DOHH2 (cell line): ENCODE data around the gene C13orf46.

Experiments
- H3F3A ChIP-seq: fragments of 200-600 bp; sonication (generic), shearing (Covaris generic); 2 replicates; pipeline ENCODE4 v1.6.0; 2016; ENCODE audit warnings: antibody characterized with exemption, mild to moderate bottlenecking; ENCODE audit not compliant: control insufficient read depth, insufficient read depth
- H3K27ac ChIP-seq: fragments of 200-600 bp; sonication (generic); 2 replicates; pipeline ENCODE4 v1.5.1; 2014; ENCODE audit warnings: low read depth, mild to moderate bottlenecking, low read length, moderate library complexity
- H3K27me3 ChIP-seq: fragments of 200-600 bp; sonication (generic); 2 replicates; pipeline ENCODE4 v1.6.1; 2014; ENCODE audit warnings: mild to moderate bottlenecking, low read length, mixed read lengths; ENCODE audit not compliant: control insufficient read depth
- H3K36me3 ChIP-seq: fragments of 200-600 bp; sonication (generic); 2 replicates; pipeline ENCODE4 v1.6.1; 2014; ENCODE audit warnings: mild to moderate bottlenecking, low read length, moderate library complexity, mixed read lengths; ENCODE audit not compliant: control insufficient read depth
- H3K4me1 ChIP-seq: fragments of 200-600 bp; sonication (generic); 2 replicates; pipeline ENCODE4 v1.6.1; 2014; ENCODE audit warnings: mild to moderate bottlenecking, low read length, mixed read lengths; ENCODE audit not compliant: control insufficient read depth
- H3K4me2 ChIP-seq: fragments of 200-600 bp; sonication (generic); 2 replicates; pipeline ENCODE4 v1.6.0; 2014; ENCODE audit warnings: mild to moderate bottlenecking, low read length, moderate library complexity
- H3K4me3 ChIP-seq: fragments of 200-600 bp; sonication (generic); 2 replicates; pipeline ENCODE4 v1.5.1; 2014; ENCODE audit warnings: mild to moderate bottlenecking, low read length, mixed read lengths
- H3K79me2 ChIP-seq: fragments of 200-600 bp; sonication (generic); 2 replicates; pipeline ENCODE4 v1.6.1; 2014; ENCODE audit warnings: mild to moderate bottlenecking, low read length, mixed read lengths; ENCODE audit not compliant: control insufficient read depth
- H3K9me2 ChIP-seq: fragments of 200-600 bp; sonication (generic); replicated peaks from 2 replicates; pipeline ENCODE4 v1.6.1; 2014; ENCODE audit warnings: mild to moderate bottlenecking, low read length, mixed read lengths; ENCODE audit not compliant: control insufficient read depth
- H3K9me3 ChIP-seq: fragments of 200-600 bp; sonication (generic); 2 replicates; pipeline ENCODE4 v1.6.1; 2014; ENCODE audit warnings: antibody characterized with exemption, low read length, mixed read lengths; ENCODE audit not compliant: control insufficient read depth, insufficient read depth
- H4K20me1 ChIP-seq: fragments of 200-600 bp; sonication (generic); 2 replicates; pipeline ENCODE4 v1.6.0; 2014; ENCODE audit warnings: low read depth, mild to moderate bottlenecking, antibody characterized with exemption, low read length, moderate library complexity; ENCODE audit not compliant: control insufficient read depth, insufficient read depth
- EZH2phosphoT487 ChIP-seq: fragments of 200-600 bp; sonication (generic); IDR thresholded peaks from 2 replicates; pipeline ENCODE4 v1.6.1; 2017; ENCODE audit warnings: borderline replicate concordance, mild to moderate bottlenecking, antibody characterized with exemption, low read length, moderate library complexity, mixed read lengths
- TF ChIP-seq, protein P1 (sequence below): fragments of 200-600 bp; sonication (generic); IDR thresholded peaks from one replicate; pipeline ENCODE4 v1.5.1; 2014; ENCODE audit warnings: antibody characterized with exemption, mild to moderate bottlenecking, low read depth, low read length; ENCODE audit not compliant: poor library complexity, severe bottlenecking

Gene C13orf46

DNA sequence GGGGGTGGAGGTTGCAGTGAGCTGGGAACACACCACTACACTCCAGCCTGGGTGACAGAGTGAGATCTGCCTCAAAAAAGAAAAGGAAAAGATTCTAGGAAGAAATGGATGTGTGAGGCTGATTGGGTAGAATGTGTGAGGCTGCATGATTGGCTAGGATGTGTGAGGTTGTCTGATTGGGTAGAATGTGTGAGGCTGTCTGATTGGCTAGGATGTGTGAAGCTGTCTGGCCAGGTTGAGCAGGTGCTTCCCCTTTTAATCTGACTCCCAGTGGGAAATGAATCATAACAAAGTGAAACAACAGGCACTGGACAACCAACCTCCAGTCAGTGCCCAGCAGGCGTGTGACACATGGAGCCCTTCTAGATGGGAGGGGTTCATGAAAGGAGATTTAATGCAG, 14.7 kb downstream of the C13orf46 start:
- Histone ChIP-seq H3K4me2 (no peak overlapping the region), H3K36me3 (no peaks in the 10 kb centered on the region), H3K4me3 (no peak overlapping the region), H3K79me2 (no peaks in the 10 kb centered on the region), H3K27me3 (no peaks in the 10 kb centered on the region), H3F3A (no peaks in the 10 kb centered on the region), H3K27ac (no peak overlapping the region), H4K20me1 (no peaks in the 10 kb centered on the region), H3K9me2 (no peaks in the 10 kb centered on the region), H3K4me1 (no peaks in the 10 kb centered on the region), H3K9me3 (peaks cover 25% of the 10 kb centered on the region)
- TF ChIP-seq EZH2phosphoT487 = no peak
- TF ChIP-seq, protein P1, sequence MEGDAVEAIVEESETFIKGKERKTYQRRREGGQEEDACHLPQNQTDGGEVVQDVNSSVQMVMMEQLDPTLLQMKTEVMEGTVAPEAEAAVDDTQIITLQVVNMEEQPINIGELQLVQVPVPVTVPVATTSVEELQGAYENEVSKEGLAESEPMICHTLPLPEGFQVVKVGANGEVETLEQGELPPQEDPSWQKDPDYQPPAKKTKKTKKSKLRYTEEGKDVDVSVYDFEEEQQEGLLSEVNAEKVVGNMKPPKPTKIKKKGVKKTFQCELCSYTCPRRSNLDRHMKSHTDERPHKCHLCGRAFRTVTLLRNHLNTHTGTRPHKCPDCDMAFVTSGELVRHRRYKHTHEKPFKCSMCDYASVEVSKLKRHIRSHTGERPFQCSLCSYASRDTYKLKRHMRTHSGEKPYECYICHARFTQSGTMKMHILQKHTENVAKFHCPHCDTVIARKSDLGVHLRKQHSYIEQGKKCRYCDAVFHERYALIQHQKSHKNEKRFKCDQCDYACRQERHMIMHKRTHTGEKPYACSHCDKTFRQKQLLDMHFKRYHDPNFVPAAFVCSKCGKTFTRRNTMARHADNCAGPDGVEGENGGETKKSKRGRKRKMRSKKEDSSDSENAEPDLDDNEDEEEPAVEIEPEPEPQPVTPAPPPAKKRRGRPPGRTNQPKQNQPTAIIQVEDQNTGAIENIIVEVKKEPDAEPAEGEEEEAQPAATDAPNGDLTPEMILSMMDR = no peak

DNA sequence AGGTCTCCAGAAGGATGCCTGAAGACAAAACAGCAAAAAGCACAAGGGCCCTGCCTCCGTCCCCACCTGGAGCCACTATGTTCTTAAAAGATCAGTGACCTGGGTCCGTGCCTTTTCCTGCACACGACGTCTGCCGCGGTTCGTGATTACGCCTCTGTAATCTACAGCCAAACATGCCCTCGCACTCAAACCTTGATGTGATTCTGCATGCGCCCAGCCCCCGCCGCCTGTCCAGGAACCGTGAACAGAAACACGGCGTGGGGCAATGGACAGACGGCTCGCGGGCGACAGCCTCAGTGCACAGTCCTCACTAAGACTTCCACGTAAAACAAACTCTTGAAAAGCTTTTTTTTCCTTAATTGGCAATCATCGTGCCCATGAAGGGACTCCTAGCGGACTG, 15.5 kb downstream of the C13orf46 start:
- no peaks in the 10 kb centered on the region for H3K27me3 ChIP-seq
- no peaks in the 10 kb centered on the region for H3K79me2 ChIP-seq
- no peaks in the 10 kb centered on the region for H3F3A ChIP-seq
- no peak overlapping the region for H3K27ac ChIP-seq
- H3K9me2 ChIP-seq = no peaks in the 10 kb centered on the region
- H4K20me1 ChIP-seq = no peaks in the 10 kb centered on the region
- H3K36me3 ChIP-seq = no peaks in the 10 kb centered on the region
- peaks cover 25% of the 10 kb centered on the region for H3K9me3 ChIP-seq
- H3K4me1 ChIP-seq = no peaks in the 10 kb centered on the region
- H3K4me2 ChIP-seq = no peak overlapping the region
- TF ChIP-seq, protein P1 = no peak
- no peak for TF ChIP-seq EZH2phosphoT487
- no peak overlapping the region for H3K4me3 ChIP-seq

DNA sequence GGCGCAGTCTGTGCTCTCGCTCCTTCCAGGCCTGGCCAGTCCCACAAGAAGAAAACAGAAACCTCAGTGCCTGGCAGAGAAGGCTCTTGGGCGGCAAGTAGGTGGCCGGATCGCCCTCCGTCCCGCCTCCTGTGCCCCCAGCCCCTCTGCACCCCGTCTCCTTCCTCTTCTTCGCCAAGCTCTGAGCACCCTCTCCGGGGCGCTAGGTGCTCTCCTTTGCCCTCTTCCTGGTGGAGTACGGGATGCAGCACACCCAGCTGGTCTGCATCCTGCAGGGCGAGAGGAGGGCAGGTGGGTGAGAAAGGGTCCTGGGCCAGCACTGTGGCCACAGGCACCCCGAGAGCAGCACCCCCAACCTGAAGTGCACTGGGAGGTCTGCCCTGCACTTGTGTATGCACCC, 17.3 kb downstream of the C13orf46 start:
- no peaks in the 10 kb centered on the region for H3K27me3 ChIP-seq
- H4K20me1 ChIP-seq = no peaks in the 10 kb centered on the region
- no peaks in the 10 kb centered on the region for H3K4me1 ChIP-seq
- no peak overlapping the region for H3K4me2 ChIP-seq
- peaks cover 22% of the 10 kb centered on the region for H3K9me3 ChIP-seq
- H3K9me2 ChIP-seq = no peaks in the 10 kb centered on the region
- no peaks in the 10 kb centered on the region for H3F3A ChIP-seq
- H3K79me2 ChIP-seq = no peaks in the 10 kb centered on the region
- no peak overlapping the region for H3K27ac ChIP-seq
- H3K36me3 ChIP-seq = no peaks in the 10 kb centered on the region
- TF ChIP-seq, protein P1 = no peak
- no peak for TF ChIP-seq EZH2phosphoT487
- H3K4me3 ChIP-seq = no peak overlapping the region

DNA sequence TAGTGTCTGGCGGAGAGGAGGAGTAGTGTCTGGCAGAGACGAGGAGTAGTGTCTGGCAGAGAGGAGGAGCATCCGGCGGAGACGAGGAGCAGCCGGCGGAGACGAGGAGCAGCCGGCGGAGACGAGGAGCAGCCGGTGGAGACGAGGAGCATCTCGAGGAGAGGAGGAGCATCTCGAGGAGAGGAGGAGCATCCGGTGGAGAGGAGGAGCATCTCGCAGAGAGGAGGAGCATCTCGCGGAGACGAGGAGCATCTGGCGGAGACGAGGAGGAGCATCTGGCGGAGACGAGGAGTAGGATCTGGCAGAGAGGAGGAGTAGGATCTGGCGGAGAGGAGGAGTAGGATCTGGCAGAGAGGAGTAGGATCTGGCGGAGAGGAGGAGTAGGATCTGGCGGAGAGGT, 18.2 kb downstream of the C13orf46 start:
- Histone ChIP-seq H3K27me3 (no peaks in the 10 kb centered on the region), H3K4me1 (no peaks in the 10 kb centered on the region)
- no peak for TF ChIP-seq EZH2phosphoT487
- TF ChIP-seq, protein P1 = no peak

More for the DNA sequence above, 18.2 kb downstream of the C13orf46 start:
- Histone ChIP-seq H3K9me3 (peaks cover 22% of the 10 kb centered on the region), H3F3A (no peaks in the 10 kb centered on the region), H3K4me3 (no peak overlapping the region), H3K79me2 (no peaks in the 10 kb centered on the region), H4K20me1 (no peaks in the 10 kb centered on the region), H3K4me2 (no peak overlapping the region), H3K27ac (no peak overlapping the region), H3K36me3 (no peaks in the 10 kb centered on the region), H3K9me2 (no peaks in the 10 kb centered on the region)
